Suppressor macrophage (primary cell): ENCODE data around the gene LINS1.

Source experiments
- DNase-seq, 4 experiments: peaks; one replicate each; pipeline ENCODE4 v3.0.0-alpha.2; 2020 to 2022

Gene LINS1

GRCh38 chr15:100553468-100553867 is 48.5 kb downstream of the LINS1 start:
- no peak for DNase-seq

DNA sequence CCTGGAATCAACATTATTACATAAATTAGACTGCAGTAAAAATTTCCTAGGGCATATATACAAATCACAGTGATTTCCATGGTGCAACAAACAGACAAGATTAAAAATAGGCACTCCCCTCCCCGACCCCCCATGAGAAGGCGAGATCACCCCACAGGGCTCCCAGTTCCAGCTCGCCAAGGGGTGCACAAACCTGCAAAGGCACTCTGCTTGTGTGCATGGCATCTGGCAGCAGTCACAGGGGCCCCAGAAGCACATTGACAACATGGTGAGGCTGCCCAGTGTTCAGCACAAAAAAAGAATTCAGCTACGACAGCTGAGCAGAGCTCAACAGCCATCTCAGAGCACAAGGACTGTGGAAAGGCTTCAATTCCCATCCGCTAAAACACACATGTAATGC is 54.0 kb downstream of the LINS1 start:
- no peak for DNase-seq

DNA sequence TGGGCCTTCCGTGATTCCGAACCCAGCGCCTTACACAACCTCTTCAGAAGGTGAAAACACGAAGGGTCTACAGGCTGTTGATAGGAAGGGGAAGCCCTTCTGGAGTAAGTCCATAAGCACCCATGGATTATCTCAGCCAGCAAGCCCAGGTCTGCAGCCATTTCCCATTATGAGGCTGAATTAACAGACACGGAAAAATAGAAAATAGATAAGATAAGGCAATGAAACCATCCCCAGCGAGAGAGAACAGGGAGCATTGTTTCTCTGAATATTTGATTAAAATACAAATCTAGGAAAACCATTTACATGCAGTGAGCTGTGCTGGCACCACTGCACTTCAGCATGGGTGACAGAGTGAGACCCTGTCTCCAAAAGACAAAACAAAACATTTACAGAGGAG is 57.0 kb downstream of the LINS1 start:
- DNase-seq: no peak

GRCh38 chr15:100544338-100544841 is 57.6 kb downstream of the LINS1 start:
- no peak for DNase-seq

DNA sequence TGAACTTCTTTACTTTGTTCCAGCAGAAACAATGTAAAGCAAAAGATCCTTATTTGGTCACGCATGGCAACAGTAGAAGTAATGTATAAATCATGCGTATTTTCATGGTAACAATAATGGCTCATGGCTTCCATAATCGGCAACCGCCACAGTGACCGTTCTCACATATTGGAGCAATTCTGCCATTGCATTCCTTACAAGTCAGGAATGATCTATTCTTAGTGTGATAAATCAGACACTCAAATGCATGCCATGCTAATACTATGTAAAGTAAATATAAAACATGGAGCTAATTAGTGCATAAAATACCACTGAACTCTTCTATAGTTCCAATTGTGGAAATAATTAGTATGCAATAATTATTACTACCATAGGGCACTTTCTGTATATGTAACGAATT is 59.7 kb downstream of the LINS1 start:
- DNase-seq: no peak

DNA sequence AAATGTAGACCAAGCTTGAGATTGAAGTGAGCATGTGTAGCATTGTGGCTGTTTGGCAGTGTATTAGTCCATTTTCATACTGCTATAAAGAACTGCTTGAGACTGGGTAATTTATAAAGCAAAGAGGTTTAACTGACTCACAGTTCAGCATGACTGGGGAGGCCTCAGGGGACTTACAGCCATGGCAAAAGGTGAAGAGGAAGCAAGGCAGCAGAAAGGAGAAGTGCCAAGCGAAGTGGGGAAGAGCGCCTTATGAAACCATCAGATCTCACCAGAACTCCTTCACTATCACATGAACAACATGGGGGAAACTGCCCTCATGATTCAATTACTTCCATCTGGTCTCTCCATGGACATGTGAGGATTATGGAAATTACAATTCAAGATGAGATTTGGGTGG is 64.7 kb downstream of the LINS1 start:
- DNase-seq: peak; percentile 85 to 95 (median 86)

GRCh38 chr15:100536733-100537132 is 65.3 kb downstream of the LINS1 start:
- DNase-seq: peak in 1 of 4 experiments; percentile 35

DNA sequence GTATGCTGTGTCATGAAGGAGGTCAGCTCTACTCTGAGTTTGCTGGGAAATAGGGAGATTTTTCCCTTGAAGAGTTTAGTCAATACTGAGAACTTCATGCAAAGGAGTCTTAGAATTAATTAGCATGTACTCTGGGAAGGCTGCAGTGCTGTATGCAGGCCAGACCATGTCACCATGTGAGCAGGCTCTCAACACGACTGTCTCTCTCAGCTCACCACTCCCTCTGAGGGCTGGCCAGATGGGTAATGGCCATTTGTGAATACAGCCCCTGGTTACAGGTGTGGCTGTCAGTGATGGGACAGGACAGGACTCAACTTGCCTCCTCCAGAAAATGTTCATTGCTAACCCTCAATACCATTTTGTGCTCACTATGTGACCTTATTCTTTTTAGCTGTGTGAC is 68.1 kb downstream of the LINS1 start:
- no peak for DNase-seq

- no peak for DNase-seq
Measured at GRCh38 chr15:100531823-100532327, 70.1 kb downstream of the LINS1 start.

DNA sequence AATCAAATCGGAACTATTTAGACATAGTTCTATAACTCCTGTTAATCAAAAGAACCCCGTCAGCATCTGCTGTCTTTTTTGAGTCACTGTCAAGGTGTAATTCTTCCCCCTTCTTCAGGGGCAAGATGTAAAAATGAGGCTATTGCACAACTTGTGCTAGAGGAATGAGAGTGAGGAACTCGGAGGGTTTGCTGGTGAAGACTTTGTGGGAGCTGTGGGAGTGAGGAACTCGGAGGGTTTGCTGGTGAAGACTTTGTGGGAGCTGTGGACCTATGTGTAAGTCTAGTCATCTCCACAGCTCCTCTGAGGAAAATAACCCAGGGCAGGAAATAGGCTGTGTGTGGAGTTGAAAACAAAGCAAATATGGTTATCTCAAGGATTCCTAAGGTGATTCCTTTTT is 70.8 kb downstream of the LINS1 start:
- peak; percentile 27 to 62 (median 54) for DNase-seq

DNA sequence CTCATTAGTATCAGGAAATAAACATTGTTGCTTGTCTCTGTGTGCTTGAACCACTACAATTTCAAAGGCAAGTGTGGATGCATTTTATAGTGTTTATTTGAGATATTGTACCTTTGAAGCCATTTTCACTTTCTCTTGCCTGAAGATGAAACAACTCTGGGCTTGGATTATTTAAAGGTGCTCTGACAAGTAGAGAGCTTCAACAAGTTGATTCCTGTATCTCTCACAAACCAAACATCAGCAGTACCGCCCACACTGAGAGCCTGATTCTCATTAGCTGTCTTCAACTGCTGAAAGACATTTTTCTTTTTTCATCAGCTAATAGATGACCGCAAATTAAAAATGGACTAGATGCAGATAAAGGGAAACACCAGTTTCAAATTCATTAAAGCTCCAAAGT is 72.4 kb downstream of the LINS1 start:
- DNase-seq: no peak

DNA sequence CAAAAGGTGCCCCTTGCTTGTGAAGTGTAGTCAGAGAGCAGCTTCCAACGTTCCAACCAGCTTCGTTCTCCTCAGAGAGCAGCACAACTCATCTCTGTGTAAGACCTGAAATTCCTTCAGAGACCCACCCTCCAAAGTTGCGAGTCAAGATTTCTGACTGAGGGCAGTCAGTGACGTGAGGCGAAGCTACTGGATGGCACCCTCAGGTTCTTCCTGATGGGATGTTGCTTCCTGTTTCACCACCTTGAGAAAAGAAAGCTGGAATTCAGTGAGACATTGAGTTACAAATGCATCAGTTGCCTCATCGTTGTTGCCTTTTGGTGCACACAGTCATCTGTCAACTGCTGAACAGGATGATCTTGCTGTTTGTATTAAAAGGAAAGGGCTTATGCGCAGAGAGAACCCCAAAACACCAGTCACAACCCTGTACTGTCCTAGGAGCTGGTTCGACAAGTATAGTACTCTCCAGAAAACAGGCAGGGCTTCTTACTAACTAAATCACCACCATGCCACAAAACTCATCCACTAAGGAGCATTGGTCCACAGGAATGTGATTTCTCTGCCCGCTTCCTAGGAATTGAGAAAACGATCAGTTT is 73.1 kb downstream of the LINS1 start, which contains the start of gene CERS3:
Gene CERS3 (minus strand): TSS at position 118 of the 596 bp plus-strand sequence. CDS start 27,101 bp downstream, outside the sequence.
- DNase-seq: no peak

DNA sequence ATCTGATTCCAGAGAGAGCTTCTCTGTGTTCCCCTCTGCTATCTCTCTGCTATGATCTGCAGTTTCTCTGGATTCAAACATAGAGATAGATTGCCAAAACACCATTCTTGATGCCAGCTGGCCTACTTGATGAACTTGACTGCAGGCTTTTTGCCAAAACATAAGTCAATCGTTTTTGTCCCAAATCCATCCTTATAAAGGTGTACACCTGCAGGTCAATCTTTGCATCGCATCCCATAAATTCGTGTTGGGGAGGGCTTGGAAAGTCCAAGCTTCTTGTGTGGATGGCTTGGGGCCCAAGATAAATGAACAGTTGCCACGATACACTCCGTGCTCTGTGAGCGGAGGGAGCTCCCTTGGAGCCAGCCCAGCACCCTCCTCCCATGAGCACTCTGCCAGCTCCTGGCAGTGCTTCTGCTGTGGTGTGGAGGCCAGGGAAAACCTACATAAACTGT is 75.9 kb downstream of the LINS1 start:
- no peak for DNase-seq

GRCh38 chr15:100525436-100525835 is 76.5 kb downstream of the LINS1 start:
- DNase-seq: no peak

DNA sequence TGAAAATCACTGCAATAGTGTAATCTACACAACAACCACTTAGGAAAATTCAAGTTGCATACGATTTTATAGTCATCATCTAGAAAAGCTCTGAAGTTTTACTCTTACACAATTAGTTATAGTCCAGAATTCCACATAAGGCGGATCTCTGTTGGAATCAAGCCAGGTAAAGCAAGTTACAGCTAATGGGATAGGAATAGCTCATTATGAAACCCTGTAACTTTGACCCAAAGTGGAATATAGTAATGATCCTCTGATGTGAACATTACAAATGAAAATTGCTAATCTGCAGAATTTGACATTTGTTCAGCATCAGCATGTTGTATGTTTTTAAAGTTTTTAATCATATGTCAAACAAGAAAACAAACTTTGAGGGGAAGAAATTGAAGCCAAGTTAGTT is 77.7 kb downstream of the LINS1 start:
- DNase-seq: no peak

DNA sequence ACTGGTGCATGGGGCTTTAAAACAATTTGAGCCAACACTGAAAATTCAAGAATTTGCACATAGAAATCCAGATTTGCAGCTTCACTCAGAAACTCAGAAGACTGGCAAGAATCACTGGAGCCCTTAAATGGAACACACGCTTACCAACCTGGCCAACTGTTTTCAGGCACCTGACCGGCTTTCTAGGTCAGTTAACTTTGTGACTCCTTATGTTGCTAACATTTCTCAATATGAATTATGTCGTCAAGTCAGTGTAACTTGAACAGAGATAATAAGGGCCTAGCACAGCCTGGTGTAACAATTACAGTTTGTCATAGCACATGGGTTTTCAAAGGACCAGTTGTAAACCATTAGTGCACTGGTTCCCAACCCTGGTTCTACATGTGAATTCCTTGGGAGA is 80.1 kb downstream of the LINS1 start:
- no peak for DNase-seq

DNA sequence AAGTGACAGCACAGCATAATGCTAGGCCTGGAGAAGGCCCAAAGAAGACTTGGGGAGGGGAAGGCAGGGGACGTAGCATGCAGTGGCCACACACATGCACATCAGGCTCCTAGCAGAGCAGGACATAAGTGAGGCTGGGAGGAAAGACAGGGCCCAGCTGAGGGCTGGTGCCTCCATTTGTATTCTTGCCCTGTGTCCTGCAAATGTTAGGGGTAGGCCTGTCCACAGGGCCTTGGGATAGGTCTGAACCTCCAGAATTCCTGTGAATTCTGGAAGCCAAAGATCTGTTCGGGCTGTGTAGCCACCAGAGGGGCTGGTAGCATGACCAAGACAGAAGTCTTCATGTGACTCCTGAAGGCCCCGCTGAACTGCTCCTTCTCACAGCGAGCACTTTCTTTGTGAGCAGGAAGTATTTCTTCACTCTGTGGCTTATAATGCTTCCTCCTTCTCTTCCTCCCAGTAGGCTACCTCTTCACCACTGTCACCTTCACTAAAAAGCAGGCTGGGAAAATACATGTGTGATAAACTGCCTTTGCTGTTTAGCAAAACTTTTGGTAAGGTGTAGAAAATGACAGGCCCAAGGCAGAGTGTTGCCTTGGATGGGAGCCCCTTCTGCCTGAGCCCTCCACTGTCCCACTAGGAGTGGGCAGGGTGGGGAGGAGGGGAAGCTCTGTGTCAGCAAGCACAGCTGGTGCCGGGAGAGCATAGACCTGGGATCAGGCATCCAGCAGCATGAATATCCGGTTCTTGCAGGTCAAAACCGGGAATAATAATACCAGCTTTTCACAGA is 81.7 kb downstream of the LINS1 start:
- peak; percentile 36 to 82 (median 72) for DNase-seq

- DNase-seq: no peak
Measured at GRCh38 chr15:100517846-100518245, 84.1 kb downstream of the LINS1 start.
